ENCODE measurements around the gene SLAMF7.

The SLAMF7 gene

DNA sequence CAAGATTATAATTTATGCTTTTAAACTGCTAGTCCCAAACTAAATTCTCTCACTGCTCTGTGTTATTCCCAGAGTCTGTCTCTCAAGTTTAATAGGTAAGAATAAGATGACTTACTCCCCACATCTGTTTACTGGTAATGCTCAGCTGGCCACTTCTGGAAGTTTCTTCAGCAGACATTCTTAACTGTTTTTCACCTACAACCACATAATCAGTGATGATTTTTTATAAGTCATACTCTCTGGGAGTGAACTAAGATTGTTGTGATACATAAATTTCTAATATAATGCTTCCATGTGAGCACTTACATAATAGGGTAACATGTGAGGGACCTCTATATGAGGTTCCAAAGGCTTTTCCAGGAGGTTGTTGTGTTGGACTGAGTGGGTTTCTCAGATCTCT lies 8.7 kb downstream of the SLAMF7 start:
- no peak for DNase-seq

DNA sequence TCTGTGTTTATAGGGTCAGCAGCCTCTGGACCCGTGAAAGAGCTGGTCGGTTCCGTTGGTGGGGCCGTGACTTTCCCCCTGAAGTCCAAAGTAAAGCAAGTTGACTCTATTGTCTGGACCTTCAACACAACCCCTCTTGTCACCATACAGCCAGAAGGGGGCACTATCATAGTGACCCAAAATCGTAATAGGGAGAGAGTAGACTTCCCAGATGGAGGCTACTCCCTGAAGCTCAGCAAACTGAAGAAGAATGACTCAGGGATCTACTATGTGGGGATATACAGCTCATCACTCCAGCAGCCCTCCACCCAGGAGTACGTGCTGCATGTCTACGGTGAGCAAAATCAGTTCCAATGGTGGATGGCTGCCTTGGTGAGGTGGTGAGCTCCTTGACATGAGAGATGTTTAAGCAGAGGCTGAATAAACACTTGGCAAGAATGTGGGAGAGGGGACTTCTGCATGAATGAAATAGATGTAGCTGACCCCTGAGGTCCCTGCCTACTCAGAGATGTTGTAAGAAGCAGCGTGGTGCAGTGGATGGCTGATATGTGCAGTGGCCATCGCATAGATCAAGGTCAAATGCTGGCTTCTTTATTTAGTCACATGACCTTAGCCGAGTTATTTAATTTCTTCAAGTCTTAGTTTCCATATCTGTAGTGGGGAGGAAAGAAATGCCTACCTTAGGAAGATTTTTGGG lies 9.3 kb downstream of the SLAMF7 start:
- DNase-seq = no peak

DNA sequence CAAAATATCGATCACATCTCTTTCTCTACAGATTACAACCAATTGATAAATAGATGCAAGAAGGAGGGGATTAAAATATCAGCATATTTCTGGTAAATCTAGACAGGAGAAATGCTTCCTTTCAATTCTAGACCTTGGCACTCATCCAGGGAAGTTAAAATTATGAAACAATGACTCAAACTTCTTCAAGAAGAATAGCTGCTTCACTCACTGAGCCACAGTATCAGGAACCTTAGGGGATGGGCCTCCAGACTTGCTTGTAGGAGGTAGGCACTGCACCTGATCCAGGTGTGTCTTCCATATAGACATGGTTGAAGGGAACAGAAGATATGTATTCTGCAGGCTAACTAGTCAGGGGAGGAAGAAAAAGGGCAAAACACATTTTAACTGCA lies 9.8 kb downstream of the SLAMF7 start:
- DNase-seq = no peak

DNA sequence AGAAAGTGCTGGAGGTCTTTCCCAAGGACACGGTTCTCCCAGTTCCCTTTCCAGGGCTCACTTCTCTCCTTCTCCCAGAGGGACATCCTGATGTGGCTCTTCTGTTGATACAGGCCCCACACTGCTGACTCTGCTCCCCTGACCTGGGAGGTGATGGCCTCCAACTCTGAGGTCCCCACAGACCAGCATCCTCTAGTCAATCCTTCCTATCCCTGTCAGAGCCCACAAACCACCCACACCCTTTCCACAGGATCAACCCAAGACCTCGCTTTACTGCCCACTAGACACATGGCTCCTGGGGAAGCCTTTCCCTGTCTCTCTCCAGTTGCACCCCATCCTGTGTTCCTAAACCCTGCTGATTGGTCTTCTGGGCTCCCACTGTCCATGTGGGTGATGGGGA lies 11.6 kb downstream of the SLAMF7 start:
- DNase-seq = no peak

DNA sequence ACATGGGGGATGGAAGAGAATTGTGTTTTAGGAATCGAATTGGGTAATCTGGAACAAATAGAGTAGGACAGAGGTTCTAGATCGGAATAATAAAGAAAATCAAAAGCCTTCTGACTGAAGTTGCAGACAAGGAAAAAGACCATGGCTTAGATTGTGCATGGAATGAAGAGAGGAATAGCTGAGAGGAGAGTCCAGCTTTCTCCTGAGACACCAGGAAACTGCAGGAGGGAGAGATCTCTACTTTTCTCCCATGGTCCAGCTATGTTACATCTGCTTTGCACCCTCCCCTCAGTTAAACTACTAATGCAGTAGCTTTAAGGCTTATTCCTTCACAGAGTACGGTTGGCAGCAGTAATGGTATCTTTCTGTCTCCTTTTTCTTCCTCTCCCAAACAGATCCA lies 13.4 kb downstream of the SLAMF7 start:
- DNase-seq = no peak

DNA sequence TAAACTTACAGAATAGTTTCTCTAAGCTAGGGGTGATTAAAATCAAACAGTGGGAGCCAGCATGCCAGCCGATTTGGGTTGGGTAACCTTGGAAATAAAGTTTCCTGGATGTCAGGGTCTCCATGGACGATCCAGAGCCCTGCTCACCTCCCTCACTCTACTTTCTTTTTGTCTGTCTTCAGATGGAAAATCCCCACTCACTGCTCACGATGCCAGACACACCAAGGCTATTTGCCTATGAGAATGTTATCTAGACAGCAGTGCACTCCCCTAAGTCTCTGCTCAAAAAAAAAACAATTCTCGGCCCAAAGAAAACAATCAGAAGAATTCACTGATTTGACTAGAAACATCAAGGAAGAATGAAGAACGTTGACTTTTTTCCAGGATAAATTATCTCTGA lies 13.9 kb downstream of the SLAMF7 start:
- no peak for DNase-seq

DNA sequence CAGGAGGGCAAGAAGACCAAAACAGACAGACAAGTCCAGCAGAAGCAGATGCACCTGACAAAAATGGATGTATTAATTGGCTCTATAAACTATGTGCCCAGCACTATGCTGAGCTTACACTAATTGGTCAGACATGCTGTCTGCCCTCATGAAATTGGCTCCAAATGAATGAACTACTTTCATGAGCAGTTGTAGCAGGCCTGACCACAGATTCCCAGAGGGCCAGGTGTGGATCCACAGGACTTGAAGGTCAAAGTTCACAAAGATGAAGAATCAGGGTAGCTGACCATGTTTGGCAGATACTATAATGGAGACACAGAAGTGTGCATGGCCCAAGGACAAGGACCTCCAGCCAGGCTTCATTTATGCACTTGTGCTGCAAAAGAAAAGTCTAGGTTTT lies 14.5 kb downstream of the SLAMF7 start:
- no peak for DNase-seq

DNA sequence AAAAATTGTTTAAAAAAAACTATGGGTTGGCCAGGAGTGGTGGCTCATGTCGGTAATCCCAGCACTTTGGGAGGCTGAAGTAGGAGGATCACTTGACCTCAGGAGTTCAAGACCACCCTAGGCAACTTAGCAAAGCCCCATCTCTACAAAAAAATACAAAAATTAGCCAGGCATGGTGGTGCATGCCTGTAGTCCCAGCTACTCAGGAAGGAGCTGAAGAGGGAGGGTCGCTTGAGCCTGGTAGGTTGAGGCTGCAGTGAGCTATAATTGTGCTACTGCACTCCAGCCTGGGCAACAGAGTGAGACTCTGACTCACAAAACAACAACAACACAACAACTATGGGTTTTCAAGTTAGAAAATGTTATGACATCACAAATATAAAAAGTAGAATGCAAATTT lies 16.4 kb downstream of the SLAMF7 start:
- DNase-seq = no peak

DNA sequence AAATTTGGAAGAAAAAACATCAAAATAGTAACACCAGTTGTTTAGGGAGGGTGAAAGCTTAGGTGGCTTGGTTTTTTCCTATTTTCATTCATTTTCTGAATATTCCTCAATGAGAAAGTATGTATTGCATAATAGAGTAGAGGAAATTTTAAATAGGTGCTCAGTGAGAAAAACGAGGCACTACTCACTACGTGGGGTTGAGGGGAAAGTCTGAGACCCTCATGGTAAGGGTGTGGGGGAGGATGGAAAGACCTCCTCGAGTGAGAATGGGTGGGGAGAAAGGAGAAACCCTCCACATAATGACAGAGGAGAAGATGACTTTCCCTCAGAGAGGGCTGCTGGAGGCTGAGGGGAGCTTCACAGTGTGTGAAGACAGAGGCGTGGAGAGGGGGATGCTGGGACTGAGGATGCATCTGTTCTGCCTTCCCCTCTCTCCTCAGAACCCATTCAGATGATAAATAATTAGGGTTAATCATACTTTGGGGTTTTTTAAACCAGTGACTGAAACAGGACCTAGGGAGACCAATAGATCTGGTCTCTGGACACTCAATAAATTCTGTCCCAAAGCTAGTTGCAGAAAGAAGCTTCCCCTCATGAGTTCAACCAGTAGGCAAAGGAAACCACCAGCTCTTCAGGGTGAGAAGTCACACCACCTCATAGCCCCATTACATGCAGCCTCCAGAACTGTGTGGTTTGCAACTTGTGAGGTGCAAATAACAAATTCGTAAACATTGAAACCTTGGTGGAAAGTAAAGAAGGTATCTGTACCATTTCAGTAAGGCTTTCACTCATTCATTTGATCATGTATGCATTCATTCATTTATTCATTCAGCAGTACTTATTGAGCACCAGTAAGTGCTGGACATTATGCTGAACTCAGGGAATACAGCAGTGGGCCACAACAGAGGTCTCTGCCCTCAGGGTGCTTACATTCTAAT lies 17.1 kb downstream of the SLAMF7 start:
- no peak for DNase-seq

DNA sequence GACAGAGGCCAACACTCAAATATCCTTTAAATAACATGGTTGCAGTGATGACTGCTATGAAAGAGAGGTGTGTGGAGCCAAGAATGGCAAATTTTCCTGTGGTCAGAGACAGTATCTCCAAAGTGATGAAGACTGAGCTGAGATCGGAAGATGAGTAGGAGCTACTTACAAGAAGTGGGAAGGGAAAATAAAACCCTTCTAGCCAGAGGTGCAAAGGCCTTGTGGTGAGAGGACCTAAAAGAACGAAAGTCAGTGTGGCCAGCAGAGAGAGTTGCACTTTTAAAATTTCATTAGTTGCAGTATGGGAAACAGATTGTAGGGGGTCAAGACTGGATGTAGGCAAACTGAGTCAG lies 17.8 kb downstream of the SLAMF7 start:
- DNase-seq = no peak

DNA sequence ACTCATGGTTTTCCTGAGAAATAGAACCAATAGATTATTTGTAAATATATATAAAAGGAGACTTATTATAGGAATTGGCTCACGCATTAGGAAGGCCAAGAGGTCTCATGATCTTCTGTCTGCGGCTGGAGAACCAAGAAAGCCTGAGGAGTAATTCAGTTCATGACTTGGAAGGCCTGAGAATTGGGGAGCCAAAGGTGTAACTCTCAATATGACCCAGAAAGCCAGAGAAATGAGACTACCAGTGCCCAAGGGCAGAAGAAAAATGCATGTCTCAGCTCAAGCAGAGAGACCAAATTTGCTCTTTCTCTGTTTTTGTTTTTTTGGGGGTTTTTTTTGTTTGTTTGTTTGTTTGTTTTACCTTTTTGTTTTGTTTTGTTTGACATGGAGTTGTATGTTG lies 19.5 kb downstream of the SLAMF7 start:
- DNase-seq = no peak

DNA sequence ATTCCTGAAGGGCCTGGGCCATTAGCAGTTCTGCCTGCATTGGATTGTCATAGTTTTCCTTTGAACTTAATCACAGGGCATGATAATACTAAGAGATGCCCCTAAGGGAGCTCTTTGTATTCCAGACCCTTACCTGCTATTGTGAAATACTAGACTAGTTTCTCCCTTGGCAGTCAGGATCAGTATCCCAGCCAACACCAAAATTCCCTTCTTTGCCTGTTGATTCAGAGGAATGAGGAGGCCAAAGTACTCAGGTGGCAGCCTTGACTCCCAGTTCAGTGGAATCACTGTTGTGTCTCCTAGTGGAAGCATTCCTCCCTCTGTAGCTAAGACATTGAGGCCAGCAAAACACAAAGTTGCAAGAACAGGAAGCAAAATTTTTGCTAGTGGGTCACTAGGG lies 20.7 kb downstream of the SLAMF7 start:
- no peak for DNase-seq

DNA sequence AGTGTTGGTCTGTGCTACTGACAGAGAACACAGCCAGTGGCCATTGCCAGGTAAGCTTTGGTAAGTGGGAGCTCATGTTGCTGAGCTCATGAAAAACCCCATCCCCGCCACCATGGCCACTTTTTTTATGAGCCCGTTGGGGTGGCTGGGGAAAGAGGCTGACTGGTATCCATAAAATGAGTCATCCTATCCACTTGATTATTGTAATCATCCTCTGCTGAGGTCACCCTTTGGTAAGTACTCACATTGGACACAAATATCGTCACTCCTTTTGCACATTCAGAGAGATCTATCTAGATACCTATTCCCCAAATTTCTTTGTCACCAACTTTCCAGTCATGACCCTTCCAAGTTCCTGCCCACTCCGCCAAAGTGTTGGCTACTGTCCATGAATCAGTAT lies 22.0 kb downstream of the SLAMF7 start:
- no peak for DNase-seq

DNA sequence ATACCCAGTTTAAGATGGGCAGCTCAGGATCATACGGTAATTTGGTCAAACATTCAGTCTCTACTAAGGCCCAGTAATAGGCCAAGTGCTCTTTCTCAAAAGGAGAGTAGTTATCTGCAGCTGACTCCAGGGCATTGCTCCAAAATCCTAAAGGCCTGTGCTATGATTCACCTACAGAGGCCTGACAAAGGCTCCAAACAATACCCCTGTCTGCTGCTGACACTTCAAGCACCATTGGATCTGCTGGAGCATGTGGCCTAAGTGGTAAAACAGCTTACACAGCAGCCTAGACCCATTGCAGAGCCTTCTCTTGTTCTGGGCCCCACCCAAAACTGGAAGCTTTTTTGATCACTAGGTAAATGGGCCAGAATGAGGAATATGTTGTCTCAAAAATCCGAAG lies 22.8 kb downstream of the SLAMF7 start:
- DNase-seq = no peak

DNA sequence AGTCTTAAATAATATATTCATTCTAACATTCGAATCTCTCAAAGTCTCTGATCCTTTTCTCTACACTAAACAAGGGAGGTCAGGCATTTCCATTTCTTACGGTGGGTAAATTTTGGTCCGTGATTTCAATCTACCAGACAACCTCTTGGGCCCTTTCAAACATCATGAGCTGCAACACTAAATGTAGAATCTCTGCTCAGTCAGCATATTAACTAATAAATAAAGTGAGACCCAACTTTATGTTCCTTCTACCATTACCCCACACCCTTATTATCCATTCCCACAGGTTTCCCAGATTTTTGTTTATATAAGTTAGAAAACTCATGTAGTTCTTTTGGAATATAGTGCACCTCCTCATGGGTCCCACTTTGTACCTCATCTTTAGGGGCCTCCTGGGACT lies 24.9 kb downstream of the SLAMF7 start:
- DNase-seq = no peak

DNA sequence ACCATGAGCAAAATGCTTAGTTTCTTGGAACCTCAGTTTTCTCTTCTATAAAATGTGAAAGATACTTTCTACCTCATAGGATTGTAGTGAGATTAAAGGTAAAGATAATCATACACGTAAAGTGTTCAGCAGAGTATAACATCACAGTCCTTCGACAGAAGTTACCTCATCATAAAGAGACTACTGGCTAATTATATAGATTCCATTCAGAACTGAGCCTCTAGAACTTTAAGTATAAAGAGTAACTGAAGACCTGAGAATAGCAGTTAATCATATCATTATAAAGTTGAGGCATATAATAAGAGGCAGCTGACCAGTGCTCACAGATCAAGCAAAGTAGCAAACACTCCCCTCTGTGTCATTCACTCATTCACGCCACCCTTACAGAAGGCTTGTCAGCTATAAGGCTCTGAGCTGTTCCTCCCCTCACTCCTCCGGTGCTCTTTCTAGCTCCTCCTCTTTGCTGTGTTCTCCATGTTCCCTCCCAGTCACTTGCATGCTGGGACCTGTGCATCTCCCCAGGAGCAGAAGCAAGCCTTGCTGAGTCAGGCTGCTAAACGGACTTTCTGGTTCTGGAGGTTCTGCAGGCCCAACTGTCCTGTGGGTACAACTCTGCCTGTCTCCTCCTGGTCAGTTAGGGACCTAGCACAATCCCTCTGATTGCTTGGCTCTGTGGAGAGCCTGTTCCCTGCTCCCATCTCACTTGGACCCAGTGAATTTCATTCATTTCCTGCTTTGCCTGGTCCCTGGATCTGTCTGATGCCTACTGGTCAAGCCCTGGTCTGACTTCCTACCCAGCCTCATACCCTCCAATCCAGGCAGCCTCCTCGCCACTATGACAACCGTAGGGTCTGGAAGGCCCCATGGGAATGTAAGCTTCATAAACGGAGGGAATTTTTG lies 28.6 kb downstream of the SLAMF7 start:
- no peak for DNase-seq

DNA sequence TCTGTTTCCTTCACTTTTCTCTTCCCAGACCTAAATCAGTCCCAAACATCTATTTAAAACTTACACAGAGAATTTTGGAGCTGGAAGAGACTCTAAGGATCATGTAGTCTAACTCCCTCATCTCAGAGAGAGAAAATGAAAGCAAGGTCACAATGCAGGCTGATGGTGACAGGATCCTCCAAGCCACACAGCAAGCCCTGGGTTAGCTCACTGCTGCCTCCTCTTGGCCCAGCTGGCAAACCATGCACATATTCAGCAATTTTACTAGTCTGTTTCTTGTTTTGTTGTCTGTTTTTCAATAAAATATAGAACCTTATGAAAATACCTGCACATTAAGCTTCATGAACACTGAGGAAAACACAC lies 29.2 kb downstream of the SLAMF7 start:
- no peak for DNase-seq

DNA sequence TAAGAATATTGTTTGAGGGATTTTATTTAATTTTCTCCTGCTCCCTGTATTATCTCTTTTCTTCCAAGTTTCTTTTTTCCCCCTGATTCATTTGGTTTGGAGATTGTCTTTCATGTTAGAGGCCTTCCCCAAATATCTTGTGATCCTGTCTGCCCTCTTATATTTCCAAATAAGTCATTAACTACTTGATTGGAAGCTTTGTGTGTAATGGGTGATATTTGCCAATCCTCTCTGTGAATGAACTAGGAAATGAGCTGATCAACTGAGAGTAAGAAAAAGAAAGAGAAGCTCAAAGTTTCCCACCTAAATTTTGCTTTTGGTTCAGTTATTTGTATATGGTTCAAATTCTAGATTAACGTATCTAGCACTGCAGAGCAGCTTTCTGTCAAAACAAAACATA lies 33.3 kb downstream of the SLAMF7 start:
- DNase-seq = no peak

DNA sequence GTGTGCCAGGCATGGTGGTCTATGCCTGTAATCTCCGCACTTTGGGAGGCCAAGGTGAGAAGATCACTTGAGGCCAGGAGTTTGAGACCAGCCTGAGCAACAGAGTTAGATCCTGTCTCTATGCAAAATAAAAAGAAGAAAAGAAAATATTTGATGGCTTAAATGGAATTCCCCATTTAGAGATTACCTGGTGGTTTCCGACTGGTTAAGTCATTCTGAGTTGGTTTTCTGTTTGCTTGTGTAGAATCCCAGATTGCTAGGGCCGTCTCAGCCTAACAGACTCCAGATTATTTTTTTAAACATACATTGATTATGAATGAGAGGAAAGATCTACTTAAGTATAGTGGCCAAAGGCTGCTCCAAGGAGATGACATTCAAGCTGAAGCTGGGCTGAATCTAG lies 34.0 kb downstream of the SLAMF7 start:
- DNase-seq = no peak

DNA sequence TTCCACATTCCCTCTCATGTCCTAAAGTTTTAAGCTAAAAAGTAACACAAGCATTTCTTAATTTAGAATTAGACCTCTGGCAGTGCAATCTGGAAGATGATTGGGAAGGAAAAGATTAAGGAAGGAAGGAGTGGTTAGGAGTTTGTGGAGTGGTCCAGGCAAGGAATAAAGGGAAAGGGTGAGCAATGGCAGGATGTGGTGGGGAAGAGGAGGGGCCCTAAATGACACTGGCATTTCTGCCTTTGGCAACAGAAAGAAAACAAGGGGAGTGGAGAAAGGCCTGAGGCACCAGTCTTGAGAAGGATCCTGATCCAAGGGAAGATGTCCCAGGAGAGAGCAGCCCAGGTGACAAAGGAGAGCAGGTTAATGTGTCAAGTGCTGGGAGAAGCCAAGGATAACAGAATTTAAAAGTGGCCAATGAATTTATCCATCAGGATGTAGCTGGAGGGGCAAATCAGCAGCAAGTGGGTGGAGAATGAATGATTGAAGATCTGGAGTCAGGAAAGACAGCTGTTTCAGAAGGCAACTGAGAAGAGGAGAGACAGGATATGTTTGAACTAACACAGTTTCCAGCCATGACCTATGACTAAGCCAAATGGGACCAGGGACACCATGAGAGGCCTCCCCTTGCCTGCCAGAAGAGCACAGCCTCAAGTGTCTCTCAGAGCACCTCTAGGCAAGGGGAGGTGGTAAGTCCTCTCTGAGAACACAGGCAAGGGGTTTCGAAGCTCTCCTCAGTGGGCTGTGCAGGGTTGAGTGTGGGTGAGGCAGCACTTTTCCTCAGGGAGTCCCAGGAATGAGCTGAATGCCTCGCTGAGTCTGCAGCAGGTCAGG lies 36.1 kb downstream of the SLAMF7 start:
- DNase-seq = no peak

DNA sequence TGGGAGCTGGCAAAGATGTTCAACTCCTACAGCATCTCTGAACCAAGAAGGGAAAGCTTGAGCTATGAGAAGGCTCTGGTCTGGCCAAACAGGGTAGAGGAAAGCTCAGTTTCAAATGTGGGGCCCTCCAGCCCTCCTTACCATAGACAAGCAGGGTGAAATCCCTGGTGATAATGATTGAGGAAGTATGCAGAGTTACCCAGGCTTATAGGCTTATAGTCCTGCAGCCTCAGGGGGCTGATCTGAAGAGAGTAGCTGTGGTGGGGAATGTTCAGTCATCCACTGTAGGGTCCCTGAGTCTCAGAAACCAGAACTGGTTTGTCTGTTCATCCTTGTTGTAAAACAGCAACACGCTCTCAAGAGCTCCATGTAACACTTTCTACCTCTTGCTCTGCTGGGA lies 37.1 kb downstream of the SLAMF7 start:
- no peak for DNase-seq

DNA sequence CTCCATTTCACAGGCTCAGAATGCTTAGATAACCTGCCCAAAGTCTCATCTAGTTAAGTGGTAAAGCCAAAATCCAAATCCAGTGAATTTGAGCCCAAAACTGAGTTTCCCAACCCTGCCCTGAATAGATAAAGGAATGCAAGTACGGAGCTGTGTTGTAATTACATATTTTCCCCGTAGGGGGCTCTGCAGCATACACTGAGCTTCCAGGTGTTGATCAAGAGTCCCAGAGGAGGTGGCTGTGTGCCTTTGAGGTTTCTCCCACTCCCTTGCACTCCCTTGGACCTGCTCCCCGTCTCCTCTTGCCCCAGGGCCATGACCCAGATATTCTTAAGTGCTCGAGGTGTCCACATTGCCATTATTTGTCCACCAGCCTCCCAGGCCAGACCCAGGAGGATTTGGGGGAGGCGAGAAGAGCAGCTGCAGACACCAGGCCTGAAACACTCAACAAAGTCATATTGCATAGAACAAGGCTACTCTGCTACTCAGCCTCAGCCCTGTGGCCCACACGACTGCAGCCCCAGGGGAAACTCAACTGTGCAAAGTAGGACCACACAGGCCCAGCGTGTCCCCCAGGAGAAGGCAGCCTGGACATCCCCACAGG lies 38.5 kb downstream of the SLAMF7 start:
- DNase-seq = no peak
